Mononuclear cell (primary cell): ENCODE data around the gene SRPX2. TPM values are rescaled to one million over a fixed set of nuclear protein-coding genes. Genes with fewer than 3 reads are reported as not detected.
"Not testable (repeated sequence)": the region's sequence is repeated elsewhere in the genome, so short reads cannot be mapped to it uniquely, and the experiment has no call there.

Source experiments
- H3K27me3 ChIP-seq: 2 replicates; pipeline ENCODE4 v1.6.0; 2011; ENCODE audit warnings: low read length, control low read depth; ENCODE audit not compliant: insufficient read depth
- H3K4me1 ChIP-seq: 2 replicates; pipeline ENCODE4 v1.5.1; 2011; ENCODE audit warnings: mild to moderate bottlenecking, low read length, control low read depth; ENCODE audit not compliant: insufficient read depth
- H3K4me3 ChIP-seq: 2 replicates; pipeline ENCODE4 v1.5.1; 2011; ENCODE audit warnings: mild to moderate bottlenecking, low read length, moderate library complexity
- H3K9me3 ChIP-seq: 2 replicates; pipeline ENCODE4 v1.5.1; 2011; ENCODE audit warnings: low read depth, mild to moderate bottlenecking, control low read depth, low read length
- total RNA-seq: library from RNA; depleted of rRNA; stranded (reverse); fragments of >200 nt; gene quantifications from one replicate; pipeline ENCODE4 v1.2.3, GENCODE V29; 2012

Gene SRPX2
- total RNA-seq, 1 donor = not detected

DNA sequence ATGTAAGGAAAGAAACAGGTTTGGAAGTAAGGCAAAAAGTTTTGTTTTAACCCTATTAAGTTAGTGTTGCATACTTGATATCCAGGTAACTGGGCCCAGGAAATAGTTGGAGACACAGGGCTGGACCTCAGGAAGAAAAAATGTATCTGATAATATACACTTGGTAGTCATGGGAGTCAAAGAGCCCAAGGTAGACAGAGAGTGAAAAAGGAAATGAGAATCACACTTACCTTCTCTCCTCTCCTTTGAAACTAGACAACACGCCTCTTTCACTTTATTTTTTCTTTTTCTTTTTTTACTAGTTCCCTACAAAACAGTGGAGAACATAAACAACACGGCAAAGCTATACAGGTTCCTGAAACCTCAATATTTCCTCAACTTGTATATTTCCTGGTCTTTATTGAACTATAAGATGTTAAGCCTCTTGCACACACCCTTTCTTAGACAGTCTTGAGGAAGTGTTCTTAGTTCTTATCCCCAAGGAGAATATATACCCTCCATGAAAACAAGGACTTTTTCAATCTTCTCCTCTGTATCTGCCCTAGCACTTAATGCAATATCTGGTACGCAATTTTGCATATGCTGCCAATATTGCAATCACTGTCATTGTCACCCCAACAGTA is 60.7 kb downstream of the SRPX2 start:
- no peaks in the 10 kb centered on the region for H3K9me3 ChIP-seq
- no peaks in the 10 kb centered on the region for H3K27me3 ChIP-seq
- no peak overlapping the region for H3K4me3 ChIP-seq
- no peaks in the 10 kb centered on the region for H3K4me1 ChIP-seq

DNA sequence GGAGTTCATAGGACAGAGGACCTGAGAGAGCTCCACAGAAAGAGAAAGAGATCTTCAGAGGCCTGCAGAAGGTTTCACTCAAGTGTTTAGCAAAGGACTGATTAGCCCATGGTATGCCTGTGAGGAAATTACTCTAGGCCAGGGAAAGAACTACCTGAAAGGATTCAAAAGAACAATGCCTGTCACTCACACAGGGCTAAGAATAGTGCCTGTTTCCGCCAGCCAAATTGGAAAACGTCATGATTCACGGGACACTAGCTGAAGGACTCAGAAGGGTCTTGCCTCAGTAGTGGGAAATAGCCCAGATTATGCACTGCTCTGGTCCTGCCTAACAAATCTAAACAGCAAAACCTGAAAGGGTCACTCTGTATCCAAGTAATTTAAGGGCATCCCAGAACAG is 66.8 kb downstream of the SRPX2 start:
- Histone ChIP-seq H3K27me3 (no peaks in the 10 kb centered on the region), H3K4me3 (no peak overlapping the region), H3K4me1 (no peaks in the 10 kb centered on the region), H3K9me3 (no peaks in the 10 kb centered on the region)

DNA sequence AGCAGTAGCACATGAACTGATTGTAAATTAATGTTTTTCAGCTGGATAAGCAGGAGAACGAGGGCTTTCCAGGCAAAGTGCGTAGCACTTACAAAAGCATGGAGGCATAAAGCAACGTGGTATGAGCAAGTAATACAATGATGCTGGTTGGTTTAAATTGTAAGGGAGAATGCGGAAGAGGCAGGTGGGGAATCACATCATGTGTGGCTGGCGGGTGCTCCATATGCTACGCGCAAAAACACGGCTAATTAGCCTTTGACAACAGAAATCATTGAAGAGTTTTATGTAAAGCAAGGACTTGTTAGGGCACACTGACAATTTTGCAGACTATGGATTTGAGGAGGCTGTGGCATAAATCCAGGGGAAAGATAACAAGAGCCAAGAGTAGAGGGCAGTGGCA is 73.4 kb downstream of the SRPX2 start:
- no peaks in the 10 kb centered on the region for H3K9me3 ChIP-seq
- no peaks in the 10 kb centered on the region for H3K27me3 ChIP-seq
- no peak overlapping the region for H3K4me3 ChIP-seq
- no peaks in the 10 kb centered on the region for H3K4me1 ChIP-seq

DNA sequence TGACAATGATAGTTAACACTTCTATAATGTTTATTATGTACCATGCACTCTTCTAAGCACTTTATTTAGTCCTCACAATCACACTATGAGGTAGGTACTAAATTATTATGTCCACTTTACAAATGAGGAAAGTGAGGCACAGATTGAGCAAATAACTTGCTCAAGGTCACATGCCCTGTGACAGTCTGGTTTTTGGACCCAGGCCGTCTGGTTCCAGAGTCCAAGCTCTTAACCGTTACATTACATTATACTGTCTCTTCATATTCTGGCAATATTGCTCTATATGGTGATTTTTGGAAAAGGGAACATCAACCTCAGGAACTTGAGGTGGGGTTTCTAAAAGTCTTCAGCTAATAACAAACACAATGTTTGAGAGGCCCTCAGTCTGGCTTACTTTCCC is 75.1 kb downstream of the SRPX2 start:
- no peaks in the 10 kb centered on the region for H3K4me1 ChIP-seq
- H3K4me3 ChIP-seq = no peak overlapping the region
- H3K9me3 ChIP-seq = no peaks in the 10 kb centered on the region
- H3K27me3 ChIP-seq = no peaks in the 10 kb centered on the region

DNA sequence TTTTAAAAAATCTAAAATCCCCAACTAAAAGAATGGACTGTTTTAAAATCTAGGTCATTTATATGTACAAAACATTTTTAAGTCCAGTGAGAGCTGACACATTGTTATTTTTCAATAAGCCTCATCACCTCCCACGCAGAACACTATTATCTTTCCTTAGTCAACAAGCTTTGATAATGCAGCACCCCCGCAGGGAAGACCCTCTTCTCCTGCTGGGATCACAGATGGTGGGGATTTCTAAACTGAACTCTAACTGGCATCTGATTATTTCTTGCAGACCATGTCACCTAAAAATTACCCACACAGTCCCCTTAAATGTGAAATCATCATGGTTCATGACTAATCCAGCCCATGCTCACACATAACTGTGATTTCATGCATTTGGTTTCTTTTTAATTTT is 76.3 kb downstream of the SRPX2 start:
- no peaks in the 10 kb centered on the region for H3K4me1 ChIP-seq
- no peaks in the 10 kb centered on the region for H3K9me3 ChIP-seq
- no peaks in the 10 kb centered on the region for H3K27me3 ChIP-seq
- H3K4me3 ChIP-seq = no peak overlapping the region

DNA sequence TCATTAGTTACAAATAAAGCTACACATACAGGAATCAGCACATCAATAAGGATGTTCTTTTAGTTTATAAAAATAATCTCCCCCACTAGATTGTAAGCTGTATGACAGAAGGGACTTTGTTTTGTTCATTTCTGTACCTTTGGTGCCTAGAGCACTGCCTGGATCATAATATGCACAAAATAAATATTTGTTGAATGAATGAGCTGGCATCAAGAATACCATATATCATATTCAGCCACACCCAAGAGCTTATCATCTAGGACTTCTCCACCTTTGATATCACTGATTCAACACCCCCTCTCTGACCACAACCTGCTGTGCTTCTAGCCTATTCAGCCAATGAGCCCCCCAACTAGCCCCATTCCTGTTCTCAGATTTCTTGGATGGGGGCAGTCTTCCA is 77.3 kb downstream of the SRPX2 start:
- Histone ChIP-seq H3K9me3 (no peaks in the 10 kb centered on the region), H3K27me3 (no peaks in the 10 kb centered on the region), H3K4me3 (no peak overlapping the region), H3K4me1 (no peaks in the 10 kb centered on the region)

DNA sequence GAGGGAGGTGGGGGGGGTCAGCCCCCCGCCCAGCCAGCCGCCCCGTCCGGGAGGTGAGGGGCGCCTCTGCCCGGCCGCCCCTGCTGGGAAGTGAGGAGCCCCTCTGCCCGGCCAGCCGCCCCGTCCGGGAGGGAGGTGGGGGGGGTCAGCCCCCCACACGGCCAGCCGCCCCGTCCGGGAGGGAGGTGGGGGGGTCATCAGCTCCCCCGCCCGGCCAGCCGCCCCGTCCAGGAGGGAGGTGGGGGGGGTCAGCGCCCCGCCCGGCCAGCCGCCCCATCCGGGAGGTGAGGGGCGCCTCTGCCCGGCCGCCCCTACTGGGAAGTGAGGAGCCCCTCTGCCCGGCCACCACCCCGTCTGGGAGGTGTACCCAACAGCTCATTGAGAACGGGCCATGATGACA is 80.0 kb downstream of the SRPX2 start:
- not testable (repeated sequence) for H3K27me3 ChIP-seq, H3K4me1 ChIP-seq, H3K4me3 ChIP-seq, H3K9me3 ChIP-seq

Other genes with a start within 250 kb of the SRPX2 start
- not detected for gene PCDH19, start 233.9 kb upstream of the SRPX2 start, total RNA-seq
- gene TNMD, start 59.3 kb upstream of the SRPX2 start, total RNA-seq = not detected
- 0.94 TPM for gene TSPAN6, start 7.4 kb upstream of the SRPX2 start, total RNA-seq
- gene SYTL4, start 87.9 kb downstream of the SRPX2 start, total RNA-seq = 2.2 TPM
- gene CSTF2, start 176.2 kb downstream of the SRPX2 start, total RNA-seq = 4.2 TPM
- gene NOX1, start 230.2 kb downstream of the SRPX2 start, total RNA-seq = not detected